ENCODE data around the gene DAB1.

The DAB1 gene

GRCh38 chr1:57058652-57059501, 365.0 kb downstream of the DAB1 start:
- H3K4me3 ChIP-seq (ENCODE audit: low read depth, low read length) = no peak overlapping the region
- no peak for TF ChIP-seq CTCF (IDR thresholded peaks at IDR 0.05; ENCODE audit: low read depth, low read length)

GRCh38 chr1:57048856-57049255, 375.0 kb downstream of the DAB1 start:
- no peak for TF ChIP-seq CTCF (IDR thresholded peaks at IDR 0.05; ENCODE audit: low read depth, low read length)
- H3K4me3 ChIP-seq (ENCODE audit: low read depth, low read length) = no peak overlapping the region

GRCh38 chr1:57046462-57046861, 377.4 kb downstream of the DAB1 start:
- H3K4me3 ChIP-seq (ENCODE audit: low read depth, low read length) = no peak overlapping the region
- TF ChIP-seq CTCF (IDR thresholded peaks at IDR 0.05; ENCODE audit: low read depth, low read length) = no peak

GRCh38 chr1:57041901-57042300, 382.0 kb downstream of the DAB1 start:
- no peak for TF ChIP-seq CTCF (IDR thresholded peaks at IDR 0.05; ENCODE audit: low read depth, low read length)
- H3K4me3 ChIP-seq (ENCODE audit: low read depth, low read length) = no peak overlapping the region

- no peak for TF ChIP-seq CTCF (IDR thresholded peaks at IDR 0.05; ENCODE audit: low read depth, low read length)
Measured at GRCh38 chr1:57040811-57041210, 383.0 kb downstream of the DAB1 start.

GRCh38 chr1:57036641-57037579, 386.9 kb downstream of the DAB1 start:
- TF ChIP-seq CTCF (IDR thresholded peaks at IDR 0.05; ENCODE audit: low read depth, low read length) = no peak
- no peak overlapping the region for H3K4me3 ChIP-seq (ENCODE audit: low read depth, low read length)

More at GRCh38 chr1:57040811-57041210, 383.0 kb downstream of the DAB1 start:
- no peak overlapping the region for H3K4me3 ChIP-seq (ENCODE audit: low read depth, low read length)
